Osteocyte (in vitro differentiated cells): ENCODE data around the gene GJA3. TPM values are rescaled to one million over a fixed set of nuclear protein-coding genes. Genes with fewer than 3 reads are reported as not detected.
A peak's percentile ranks its signal among the peaks of the same experiment; 100 is the strongest.

Experiments
- DNase-seq: peaks from one replicate; pipeline ENCODE4 v3.0.0; 2021; ENCODE audit warnings: mixed read lengths; ENCODE audit not compliant: unreplicated experiment; ENCODE audit errors: extremely low spot score
- H3K27ac Mint-ChIP-seq: one replicate; pipeline ENCODE4 v1.8.0; 2021; ENCODE audit warnings: mild to moderate bottlenecking, mixed read lengths; ENCODE audit not compliant: unreplicated experiment
- H3K27me3 Mint-ChIP-seq: one replicate; pipeline ENCODE4 v1.8.0; 2021; ENCODE audit warnings: mixed read lengths; ENCODE audit not compliant: unreplicated experiment
- H3K36me3 Mint-ChIP-seq: one replicate; pipeline ENCODE4 v1.8.0; 2021; ENCODE audit warnings: mixed read lengths; ENCODE audit not compliant: unreplicated experiment
- H3K4me1 Mint-ChIP-seq: one replicate; pipeline ENCODE4 v1.8.0; 2021; ENCODE audit warnings: mixed read lengths; ENCODE audit not compliant: unreplicated experiment
- H3K4me3 Mint-ChIP-seq: one replicate; pipeline ENCODE4 v1.8.0; 2021; ENCODE audit warnings: mild to moderate bottlenecking, moderate library complexity, mixed read lengths; ENCODE audit not compliant: unreplicated experiment
- H3K9me3 Mint-ChIP-seq: one replicate; pipeline ENCODE4 v1.8.0; 2021; ENCODE audit warnings: mixed read lengths; ENCODE audit not compliant: unreplicated experiment
- total RNA-seq: library from RNA; stranded (reverse); gene quantifications from 2 replicates; pipeline ENCODE4 v1.2.1, GENCODE V29; 2021
- TF ChIP-seq, protein P1 (sequence below): fragments of 200-600 bp; sonication (generic); IDR thresholded peaks from 2 replicates; pipeline ENCODE4 v1.5.0; 2021; ENCODE audit warnings: antibody characterized with exemption, mild to moderate bottlenecking, moderate library complexity

Gene GJA3
- total RNA-seq, 1 donor from 2014 or later = not detected

DNA sequence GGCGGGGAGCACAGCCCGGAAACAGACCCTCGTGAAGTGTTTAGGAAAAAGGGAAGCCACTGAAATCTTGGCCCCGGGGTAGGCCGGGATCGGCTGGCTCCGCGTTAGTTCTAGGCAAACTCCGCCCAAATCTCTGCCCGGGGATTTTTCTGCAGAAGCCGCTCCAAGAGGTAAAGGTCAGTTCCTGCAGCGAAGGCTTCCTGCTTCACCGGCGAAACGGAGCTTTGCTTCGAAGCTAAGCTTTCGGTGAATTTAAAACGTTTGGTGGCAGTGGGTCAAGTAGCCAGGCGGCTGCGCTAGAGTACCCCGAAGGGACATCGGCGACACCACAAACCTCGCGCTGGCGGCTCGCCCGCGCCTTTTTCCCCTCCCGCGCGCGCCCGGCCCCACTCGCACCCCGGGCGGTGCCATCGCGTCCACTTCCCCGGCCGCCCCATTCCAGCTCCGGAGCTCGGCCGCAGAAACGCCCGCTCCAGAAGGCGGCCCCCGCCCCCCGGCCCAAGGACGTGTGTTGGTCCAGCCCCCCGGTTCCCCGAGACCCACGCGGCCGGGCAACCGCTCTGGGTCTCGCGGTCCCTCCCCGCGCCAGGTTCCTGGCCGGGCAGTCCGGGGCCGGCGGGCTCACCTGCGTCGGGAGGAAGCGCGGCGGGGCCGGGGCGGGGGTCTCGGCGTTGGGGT, 31.4 kb upstream of the GJA3 start:
- H3K4me3 Mint-ChIP-seq = peak overlapping the region; percentile 62
- no peaks in the 10 kb centered on the region for H3K36me3 Mint-ChIP-seq
- DNase-seq = no peak
- peaks cover 74% of the 10 kb centered on the region for H3K27me3 Mint-ChIP-seq
- no peak overlapping the region for H3K27ac Mint-ChIP-seq
- TF ChIP-seq, protein P1, sequence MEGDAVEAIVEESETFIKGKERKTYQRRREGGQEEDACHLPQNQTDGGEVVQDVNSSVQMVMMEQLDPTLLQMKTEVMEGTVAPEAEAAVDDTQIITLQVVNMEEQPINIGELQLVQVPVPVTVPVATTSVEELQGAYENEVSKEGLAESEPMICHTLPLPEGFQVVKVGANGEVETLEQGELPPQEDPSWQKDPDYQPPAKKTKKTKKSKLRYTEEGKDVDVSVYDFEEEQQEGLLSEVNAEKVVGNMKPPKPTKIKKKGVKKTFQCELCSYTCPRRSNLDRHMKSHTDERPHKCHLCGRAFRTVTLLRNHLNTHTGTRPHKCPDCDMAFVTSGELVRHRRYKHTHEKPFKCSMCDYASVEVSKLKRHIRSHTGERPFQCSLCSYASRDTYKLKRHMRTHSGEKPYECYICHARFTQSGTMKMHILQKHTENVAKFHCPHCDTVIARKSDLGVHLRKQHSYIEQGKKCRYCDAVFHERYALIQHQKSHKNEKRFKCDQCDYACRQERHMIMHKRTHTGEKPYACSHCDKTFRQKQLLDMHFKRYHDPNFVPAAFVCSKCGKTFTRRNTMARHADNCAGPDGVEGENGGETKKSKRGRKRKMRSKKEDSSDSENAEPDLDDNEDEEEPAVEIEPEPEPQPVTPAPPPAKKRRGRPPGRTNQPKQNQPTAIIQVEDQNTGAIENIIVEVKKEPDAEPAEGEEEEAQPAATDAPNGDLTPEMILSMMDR = no peak
- H3K9me3 Mint-ChIP-seq = no peaks in the 10 kb centered on the region
- H3K4me1 Mint-ChIP-seq = peaks cover 12% of the 10 kb centered on the region

DNA sequence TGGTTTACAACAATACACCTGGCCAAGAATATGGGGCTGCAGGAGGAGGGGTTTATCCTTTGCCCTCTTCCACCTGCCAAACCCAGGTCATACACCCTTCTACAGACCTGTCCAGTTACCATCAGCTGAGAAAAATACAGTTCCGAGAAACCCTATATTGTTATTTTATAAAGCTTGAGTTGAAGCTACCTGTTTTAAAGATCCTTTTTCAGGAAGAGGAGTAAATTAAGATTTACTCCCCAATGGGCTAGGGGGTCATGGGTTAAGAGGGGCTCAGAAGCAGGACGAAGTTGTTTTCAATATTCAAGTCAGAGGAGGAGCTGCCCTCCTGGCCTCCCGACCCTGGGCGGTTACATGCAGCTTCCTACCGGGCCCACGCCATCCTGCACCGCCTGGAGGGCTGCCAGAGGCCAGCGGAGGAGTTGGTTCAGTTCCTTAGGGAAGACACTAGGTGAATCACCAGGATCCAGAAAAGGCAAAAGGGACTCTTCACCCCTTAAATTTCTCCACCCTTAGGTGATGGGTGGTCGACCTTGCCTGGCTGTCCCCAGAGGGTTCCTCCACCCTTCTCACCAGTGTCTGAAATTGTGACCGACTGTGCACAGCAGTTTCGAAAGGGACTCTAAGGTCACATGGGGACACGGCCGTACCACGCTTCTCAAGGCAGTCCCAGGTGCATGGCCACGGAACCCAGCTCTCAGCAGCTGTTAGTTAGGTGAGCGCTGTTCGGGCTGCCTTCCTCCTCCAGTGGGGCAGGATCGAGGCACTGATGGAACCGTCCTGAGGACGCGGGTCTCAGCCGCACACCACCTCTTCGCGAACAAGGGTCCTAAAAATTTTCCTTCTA, 30.7 kb upstream of the GJA3 start:
- Mint-ChIP-seq H3K27ac (no peak overlapping the region), H3K4me3 (peak overlapping the region; percentile 62), H3K4me1 (peaks cover 12% of the 10 kb centered on the region), H3K36me3 (no peaks in the 10 kb centered on the region), H3K27me3 (peaks cover 71% of the 10 kb centered on the region), H3K9me3 (no peaks in the 10 kb centered on the region)
- DNase-seq = no peak
- TF ChIP-seq, protein P1 = no peak

DNA sequence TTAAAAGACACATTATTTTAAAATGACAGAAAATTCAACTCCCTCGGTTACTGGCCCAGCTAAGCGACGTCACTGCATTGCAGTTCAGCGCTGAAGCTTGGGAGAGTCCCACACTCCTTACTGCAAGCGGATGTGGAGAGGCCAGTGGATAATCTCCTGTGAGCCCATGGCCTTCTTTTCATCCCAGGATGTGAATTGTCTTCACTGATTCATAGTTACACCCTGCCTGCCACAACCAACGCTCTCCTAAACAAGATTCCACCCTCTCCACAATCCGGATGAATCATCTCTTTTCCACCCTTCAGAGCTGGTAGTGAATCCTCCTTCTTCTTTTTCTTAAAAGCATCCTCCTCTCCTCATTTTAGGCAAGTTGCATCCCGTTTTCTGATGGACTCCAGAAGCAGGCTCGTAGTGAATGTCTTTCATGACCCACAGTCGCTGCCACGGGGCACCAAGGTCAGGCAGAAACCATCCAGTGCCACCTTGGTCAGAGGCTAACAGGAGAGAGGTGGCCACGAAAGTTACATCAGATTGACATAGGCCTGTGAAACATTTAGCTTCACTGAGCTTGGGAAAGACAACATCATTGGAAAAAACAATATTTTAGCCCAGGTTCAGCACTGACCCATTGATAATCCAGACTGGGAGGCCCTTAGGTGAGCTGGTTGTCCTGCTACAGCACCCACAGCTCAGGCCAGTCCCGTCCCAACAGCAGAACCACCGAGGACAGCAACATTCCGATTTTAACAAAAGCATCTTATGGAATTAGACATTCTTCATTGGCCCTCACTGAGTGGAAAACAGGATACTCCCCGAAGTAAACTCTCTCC, 29.8 kb upstream of the GJA3 start:
- TF ChIP-seq, protein P1 = no peak
- H3K27ac Mint-ChIP-seq = no peak overlapping the region
- H3K4me3 Mint-ChIP-seq = no peak overlapping the region
- peaks cover 66% of the 10 kb centered on the region for H3K27me3 Mint-ChIP-seq
- no peaks in the 10 kb centered on the region for H3K9me3 Mint-ChIP-seq
- H3K36me3 Mint-ChIP-seq = no peaks in the 10 kb centered on the region
- DNase-seq = no peak
- peaks cover 12% of the 10 kb centered on the region for H3K4me1 Mint-ChIP-seq

DNA sequence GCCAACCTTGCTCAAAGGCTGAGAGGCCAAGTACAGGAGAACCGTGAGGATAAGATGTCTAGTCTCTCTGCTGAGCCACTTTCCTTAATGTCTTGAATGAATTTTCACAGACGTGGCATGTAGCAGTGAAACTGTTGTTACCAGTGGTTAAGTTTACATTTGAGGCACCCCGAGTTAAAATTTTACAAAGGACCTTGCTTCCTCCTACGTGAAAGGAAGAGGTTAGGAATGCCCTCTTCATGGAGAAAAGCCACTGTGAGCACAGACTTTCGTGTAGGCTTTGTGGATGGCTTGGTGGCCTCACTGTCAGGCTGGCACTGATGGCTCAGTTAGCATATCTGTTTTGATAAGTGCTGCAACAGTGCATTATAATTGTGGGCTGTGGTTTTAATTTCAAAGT, 29.2 kb upstream of the GJA3 start:
- no peak overlapping the region for H3K4me3 Mint-ChIP-seq
- H3K27ac Mint-ChIP-seq = no peak overlapping the region
- peaks cover 12% of the 10 kb centered on the region for H3K4me1 Mint-ChIP-seq
- H3K9me3 Mint-ChIP-seq = no peaks in the 10 kb centered on the region
- DNase-seq = no peak
- no peaks in the 10 kb centered on the region for H3K36me3 Mint-ChIP-seq
- peaks cover 64% of the 10 kb centered on the region for H3K27me3 Mint-ChIP-seq
- TF ChIP-seq, protein P1 = no peak
